Pons (tissue), 1 donor: ENCODE measurements around the gene PSENEN.
"Not testable (repeated sequence)": the region's sequence is repeated elsewhere in the genome, so short reads cannot be mapped to it uniquely, and the experiment has no call there.

Experiments
- DNase-seq: peaks from one replicate; pipeline ENCODE4 v3.0.0-alpha.2; 2016; ENCODE audit warnings: low spot score

The PSENEN gene

DNA sequence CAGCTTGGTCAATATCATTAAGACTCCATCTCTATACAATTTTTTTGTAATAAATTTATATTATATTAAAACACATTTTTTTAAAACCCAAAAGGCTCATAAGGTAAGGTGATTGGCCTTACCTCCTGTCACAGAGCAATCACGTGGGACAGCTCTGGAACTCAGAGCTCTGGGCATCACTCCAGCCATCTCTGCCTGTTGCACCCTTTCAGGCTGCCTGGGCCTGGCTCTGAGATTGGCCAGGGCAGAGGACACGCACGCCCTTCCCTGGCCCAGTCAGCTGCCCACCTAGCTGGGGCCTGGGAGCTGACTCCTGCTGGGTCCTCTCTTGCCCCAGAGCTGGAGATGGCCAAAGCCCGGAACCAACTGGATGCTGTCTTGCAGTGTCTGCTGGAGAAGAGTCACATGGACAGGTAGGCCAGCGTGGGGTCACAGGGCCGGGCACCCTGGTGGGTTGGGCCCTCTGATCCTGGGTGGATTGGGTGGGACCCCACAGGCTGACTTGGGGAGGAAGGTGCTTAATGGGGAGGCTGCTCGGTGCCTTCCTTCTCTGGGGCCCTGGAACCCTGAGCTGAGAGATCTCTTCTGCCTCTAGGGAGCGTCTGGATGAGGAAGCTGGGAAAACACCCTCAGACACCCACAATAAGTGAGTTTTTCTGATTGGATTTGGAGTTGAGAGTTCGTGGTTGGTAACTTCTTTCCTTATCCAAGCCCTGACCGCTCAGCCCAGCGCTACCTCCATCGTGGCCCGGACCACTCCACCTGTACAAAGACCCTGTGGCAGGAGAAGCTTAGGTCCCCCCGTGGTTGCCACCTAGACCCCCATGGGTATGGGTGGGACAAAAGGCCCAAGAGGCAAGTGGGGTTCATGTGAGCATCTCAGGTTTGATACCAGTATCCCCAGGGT, 6.6 kb downstream of the PSENEN start:
- no peak for DNase-seq

DNA sequence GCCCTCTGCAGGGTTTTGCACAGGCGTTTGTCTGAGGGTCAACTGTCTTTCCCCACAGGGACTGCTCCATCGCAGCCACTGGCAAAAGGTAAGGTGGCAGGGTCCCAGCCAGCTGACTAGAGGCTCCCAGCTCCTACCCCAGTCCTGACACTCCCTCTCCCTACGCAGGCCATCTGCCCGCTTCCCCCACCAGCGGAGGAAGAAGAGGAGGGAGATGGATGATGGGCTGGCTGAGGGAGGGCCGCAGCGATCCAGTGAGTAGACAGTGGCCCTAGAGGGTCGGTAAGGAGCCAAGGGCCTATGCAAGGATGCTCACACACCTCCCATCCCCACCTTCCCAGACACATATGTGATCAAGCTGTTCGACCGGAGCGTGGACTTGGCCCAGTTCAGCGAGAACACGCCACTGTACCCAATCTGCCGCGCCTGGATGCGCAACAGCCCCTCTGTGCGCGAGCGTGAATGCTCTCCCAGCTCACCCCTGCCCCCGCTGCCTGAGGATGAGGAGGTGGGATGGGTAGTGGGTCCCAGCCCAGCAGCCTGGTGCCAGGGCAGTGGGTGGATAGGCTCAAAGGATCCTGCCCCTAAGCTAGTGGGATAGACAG, 7.4 kb downstream of the PSENEN start:
- DNase-seq = no peak

DNA sequence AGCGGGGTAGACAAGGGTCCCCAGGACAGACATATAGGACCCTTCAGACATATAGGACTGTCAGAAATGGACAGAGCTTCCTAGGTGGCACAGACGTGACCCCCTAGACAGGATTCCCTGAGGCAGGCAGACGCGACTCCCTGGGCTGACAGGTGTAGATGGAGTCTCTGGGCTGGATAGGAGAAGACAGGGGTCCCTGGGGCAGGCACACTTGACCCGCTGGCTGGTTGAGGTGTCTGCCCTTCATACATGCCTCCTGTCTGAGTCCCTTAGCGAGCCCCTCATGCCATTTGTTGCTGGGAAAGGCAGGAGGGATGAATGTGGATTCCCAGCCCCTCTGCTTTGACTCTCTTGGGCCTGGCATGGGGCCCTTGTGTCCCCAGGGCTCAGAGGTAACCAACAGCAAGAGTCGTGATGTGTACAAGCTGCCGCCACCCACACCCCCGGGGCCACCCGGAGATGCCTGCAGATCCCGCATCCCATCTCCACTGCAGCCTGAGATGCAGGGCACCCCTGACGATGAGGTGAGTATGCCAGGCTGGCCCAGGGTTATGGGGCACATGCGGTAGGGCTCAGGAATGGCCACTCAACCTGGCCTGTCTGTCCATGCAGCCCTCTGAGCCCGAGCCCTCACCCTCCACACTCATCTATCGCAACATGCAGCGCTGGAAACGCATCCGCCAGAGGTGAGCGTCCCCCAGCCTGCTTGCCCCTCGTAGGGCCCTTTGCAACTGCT, 8.4 kb downstream of the PSENEN start:
- no peak for DNase-seq

DNA sequence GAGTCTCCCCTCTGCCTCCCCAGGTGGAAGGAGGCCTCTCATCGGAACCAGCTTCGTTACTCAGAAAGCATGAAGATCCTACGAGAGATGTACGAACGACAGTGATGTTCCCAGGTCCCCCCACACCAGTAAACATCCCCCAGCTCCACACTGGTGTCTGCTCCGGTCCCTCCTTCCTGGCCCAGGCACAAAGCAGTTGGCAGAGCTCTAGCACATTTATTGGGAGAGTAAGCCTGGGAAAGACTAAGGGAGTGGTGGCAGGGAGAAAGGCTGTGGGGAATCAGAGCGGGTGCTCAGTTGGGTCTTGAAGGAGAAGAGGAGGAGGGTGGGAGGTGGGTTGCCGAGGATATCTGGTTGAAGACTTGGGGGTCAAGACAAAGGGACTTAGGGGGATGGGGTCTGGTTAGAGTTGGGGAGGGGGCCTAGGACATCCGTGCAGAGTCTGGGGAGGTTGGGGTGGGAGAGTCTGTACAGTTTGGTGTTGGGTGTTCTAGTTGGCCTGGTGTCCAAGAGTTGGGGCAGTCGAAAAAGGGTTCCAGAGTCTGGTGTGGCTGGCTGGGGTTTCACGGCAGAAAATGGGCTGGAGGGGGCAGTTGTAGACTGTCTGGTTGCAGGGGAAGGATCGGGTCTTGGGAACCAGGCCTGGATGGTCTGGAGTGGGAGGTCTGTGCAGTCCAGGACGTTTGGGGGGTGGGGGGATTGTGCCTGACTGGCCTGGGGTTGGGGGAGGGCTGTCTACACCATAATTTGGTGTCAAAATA, 9.1 kb downstream of the PSENEN start:
- DNase-seq = no peak

DNA sequence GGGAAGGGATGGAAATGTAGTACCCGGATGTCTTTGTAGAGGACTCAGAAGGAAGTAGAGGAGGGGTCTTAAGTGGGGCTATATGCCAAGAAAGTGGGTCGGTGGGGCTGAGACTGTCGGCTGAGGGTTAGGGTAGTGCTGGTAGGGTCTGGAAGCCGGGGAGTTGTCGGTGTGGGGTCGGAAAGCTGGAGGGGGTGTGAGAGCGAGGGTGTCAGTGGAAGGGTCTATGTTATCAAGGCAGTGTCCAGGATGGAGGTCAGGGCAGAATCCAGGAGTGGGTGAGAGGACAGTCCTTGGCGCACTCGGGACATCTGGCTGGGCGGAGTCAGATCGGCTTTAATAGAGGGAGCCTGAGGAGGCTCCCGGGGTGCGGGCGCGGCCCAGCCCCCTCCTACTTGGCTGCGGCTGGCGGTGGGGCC, 9.7 kb downstream of the PSENEN start:
- no peak for DNase-seq

DNA sequence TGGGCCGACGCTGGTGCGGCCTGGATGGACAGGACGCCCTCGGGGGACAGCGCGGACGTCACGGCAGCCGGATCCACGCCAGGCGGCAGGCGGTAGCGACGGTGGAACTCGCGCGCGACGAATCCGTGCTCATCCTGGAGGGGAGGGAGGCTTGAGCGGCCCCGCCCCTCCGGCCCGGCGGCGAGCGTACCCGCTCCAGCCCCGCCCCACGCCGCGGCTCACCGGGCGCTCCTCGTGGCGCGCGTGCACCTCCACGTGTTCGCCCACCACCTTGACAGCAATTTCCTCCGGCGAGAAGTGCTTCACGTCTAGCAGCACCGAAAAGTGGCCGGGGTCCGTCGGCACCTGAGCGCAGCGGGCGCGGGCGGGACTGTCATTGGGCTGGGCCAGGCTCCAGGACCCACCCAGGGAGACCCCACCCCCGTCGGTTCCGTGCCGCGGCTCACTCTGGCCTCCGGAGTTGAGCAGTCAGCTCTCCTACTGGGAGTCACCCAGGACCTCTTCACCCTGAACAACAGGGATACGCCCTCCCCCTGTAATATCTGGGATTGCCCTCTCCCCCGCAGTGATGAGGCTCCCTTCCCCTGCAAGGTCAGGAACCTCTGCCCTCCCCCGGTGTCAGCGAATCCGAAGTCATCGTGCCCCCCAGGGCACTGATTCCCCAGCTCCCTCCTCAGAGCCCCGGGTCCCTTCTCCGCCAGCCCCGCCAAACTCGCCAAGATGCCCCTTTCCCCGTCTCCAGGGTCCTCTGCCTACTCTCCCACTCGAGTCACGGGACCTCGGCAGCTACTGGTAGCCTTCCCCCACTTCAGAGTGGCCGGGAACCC, 10.3 kb downstream of the PSENEN start:
- no peak for DNase-seq

DNA sequence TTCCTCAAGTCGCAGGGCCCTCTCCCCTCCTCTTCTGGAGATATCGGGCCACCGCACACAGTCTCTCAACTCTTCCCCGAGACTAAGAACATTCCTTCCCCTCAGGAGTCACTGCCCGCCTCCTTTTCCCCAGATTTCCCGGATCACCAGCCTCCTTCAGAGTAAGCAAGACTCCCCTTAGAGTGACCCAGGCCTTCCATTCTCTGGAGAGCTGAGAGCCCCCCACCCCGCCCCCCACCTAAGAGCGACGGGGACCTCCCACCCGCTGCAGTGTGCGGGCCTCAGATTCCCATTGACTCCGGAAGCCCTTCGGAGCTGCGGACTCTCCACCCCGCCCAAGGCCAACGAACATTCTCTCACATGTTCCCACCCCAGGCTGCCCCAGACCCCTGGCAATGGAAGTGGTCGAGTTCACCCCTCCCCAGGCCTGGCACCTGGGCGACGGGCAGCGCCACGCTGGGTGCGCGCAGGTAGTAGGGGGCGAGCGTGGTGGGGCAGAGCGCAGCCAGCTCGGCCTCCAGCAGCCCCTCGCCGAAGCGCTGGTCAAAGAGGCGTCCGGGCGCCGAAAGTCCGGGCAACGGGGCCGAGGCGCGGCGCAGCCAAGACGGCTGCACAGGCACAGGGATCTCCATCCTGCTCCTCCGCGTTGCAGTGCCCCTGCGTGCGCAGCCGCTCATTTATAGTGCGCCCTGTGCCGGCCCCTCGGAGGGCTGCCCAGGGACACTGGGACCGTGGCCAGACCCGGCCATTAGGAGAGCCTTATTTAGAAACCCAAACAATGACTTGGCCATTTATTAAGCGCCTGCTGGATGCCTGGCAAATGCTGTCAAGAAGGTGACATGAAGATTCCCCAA, 11.2 kb downstream of the PSENEN start, which contains the start of gene HSPB6:
Gene HSPB6 (minus strand): TSS at position 653 of the 854 bp plus-strand sequence. CDS start 21 bp downstream, at position 632.
- DNase-seq = no peak

DNA sequence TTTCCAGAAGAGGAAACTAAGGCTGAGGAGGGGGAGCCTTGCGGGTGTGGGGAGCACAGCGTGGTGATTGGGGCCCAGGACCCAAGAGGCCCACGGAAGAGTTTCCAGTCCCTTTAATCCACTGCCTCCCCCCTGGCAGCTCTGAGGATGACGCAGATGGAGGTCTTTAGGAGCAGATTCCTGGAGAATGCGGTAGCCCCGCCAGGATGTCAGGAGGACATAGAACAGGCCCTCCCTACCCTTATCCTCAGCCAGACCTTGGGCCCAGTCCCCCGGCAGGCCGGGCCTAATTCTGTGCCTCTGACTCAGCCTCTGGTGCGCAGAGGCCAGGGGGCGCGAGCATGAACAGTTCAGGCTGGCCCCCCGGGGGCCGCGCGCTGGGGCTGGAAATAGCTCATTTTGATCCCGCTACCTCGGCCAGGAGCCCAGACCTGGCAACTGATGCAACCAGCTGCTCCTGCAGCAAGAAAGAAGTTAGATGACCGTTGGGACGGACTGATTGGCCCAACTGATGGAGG, 11.8 kb downstream of the PSENEN start:
- peak; percentile 39 for DNase-seq

DNA sequence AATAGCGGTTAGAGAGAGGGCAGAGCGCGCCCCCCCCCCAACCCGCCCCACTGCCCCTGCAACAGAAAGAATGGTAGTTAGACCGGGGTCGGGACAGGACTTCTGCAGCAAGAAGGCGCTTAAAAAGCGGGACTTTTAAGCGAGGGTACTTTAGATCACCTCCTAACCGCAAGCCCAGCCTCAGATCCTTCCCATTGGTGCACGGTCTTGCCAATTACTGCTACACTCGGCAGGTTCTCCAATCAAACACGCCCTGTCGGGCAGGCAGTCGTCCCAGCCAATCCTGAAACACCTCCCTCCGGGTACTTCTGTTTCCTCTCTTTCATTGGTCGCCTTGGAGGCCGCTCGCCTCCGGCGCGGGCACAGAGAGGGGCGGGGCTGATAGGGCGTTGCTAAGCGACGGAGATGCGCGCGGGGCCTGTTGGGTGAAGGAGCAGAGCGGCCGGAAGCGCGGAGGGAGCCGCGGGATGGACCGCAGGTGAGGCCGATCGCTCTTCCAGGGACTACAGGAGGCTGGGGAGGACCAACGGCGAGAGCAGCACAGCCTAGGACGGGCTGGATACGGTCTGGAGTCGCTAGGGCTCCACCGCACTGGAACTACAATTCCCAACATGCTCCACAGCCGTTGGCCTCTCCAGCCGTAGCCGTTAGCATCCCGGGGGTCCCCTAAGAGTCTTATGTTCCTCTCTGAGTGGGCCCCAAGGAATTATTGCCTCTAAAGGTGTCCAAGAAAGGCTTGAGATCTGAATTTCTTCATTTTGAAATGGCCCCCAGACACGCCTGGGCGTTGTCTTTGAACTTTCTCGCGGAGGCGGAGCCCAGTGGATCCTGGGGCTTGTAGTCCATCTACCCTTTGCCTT, 12.5 kb downstream of the PSENEN start, which contains the start of gene PROSER3:
Gene PROSER3 (plus strand): TSS at position 428 of the 860 bp plus-strand sequence. CDS start 40 bp downstream, at position 468.
- peak; percentile 99 for DNase-seq

DNA sequence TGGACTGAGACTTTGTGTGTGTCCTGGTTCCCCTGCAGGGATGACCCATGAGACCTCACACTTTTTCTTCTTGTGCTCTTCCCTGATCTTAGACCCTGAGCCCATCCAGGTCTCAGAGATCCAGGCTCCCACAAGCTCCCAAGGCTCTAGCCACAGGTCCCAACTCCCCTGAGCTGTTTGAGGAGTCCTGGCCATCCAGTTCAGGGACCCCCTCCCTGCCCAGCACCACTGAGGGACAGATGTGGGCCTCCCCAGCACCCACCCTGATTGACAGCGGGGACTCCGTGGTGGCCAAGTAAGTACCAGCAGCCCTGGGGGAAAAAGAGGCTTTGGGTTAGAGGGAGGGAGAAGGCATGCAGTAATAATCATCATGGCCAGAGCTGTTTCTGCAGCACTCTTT, 14.2 kb downstream of the PSENEN start:
- no peak for DNase-seq

DNA sequence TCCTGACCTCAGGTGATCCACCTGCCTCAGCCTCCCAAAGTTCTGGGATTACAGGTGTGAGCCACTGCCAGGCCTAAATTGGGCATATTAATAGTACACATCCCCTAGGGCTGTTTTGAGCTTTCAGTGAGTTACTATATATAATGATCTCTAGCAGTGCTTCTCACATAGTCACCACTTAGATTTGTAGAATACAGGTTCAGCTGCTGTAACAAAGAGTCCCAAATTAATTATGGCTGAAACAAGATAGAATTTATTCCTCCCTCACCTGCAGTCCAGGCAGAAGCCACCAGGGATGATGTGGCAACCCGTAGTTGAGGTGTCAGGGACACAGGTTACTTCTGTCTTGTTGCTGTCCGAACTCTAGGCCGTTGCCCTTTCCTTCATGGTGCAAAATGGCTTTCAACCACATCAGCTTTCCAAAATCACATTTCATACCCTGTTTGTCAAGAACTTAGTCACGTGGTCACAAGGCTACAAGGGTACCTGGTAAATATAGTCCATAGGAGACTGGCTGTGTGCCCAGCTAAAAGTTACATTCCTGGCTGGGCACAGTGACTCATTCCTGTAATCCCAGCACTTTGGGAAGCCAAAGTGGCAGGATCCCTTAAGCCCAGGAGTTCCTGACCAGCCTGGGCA, 15.4 kb downstream of the PSENEN start:
- DNase-seq = no peak

DNA sequence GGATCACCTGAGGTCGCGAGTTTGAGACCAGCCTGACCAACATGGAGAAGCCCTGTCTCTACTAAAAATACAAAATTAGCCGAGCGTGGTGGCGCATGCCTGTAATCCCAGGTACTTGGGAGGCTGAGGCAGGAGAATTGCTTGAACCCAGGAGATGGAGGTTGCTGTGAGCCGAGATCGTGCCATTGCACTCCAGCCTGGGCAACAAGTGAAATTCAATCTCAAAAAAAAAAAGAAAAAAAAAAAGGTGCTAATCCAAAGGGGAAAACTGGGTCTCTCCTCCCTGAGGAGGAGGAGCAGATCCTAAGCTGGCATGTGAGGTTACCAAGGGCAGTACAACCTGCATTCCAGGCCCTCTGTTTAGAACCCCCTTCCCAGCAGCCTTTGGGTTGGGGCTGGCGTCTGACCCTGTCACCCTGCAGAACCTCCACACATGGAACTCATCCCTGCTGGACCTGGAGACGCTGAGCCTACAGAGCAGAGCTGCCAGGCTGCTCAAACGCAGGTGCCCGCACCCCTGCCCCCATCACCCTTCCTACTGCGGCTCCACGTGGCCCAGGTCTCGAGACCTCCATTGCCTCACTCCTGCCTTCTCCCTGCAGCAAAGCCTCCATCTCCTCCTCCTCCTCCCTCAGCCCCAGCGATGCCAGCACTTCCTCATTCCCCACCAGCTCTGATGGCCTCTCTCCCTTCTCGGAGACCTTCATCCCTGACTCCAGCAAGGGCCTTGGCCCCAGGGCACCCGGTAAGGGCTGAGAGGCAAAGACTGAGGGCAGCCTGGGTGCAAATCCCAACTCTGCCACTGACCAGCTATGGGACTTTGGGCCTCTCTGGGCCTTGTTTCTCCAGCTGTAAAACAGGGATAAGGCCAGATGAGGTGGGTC, 19.2 kb downstream of the PSENEN start:
- no peak for DNase-seq

DNA sequence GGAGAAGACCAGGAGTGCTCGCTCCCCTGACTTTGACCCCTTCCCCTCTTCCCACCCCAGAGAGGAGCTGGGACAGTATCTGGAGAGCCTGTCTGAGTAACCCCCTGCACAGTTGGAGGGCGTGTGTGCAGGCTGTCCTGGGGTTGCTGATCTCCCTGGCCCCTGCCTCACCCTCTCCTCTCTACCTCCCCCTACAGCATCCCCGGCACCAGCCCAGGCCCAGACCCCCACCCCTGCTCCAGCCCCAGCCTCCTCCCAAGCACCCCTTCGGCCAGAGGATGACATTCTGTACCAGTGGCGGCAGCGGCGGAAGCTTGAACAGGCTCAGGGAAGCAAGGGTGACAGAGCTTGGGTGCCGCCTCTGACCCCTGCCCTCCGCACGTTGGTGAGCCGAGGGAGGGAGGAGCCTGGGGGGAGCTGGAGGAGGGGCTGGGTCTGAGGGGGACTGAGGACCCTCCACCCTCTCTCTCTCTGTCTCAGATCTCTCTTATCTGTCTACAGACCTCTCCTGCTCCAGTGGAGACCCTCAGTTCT, 21.2 kb downstream of the PSENEN start:
- DNase-seq = no peak

DNA sequence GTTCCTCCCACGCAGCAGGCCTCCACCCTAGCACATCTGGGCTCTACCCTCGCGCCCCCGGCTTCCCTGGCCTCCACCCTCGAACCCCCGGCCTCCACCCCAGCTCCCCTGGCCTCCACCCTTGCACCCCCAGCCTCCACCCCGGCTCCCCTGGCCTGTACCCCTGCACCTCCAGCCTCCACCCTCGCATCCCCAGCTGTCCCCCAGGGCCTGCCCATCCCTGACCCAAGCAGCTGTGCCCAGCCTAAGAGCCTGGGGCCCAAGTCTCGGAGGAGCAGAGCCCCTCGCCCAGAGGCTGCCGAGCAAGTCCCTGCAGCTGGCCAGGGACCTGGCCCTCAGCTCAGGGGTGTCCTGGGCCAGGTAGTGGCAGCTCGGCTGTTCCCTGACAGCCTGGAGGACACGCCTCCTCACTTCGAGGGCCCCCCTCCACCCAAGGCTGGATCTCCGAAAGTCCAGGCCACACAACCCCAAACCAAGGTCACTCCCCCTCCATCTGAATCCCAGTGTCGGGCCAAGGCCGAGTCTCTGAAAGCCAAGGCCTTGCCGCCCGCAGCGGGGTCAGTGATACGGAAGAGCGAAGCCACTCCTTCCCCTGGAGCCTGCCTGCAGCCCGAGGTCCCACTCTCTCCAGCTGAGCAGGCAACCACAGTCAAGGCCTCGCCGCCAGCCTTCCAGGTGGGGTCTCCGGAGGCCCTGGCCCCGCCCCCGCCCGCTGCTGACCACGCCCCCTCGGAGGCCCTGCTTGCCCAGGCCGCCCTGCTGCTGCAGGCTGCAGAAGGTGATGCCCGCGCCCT, 22.0 kb downstream of the PSENEN start:
- no peak for DNase-seq

DNA sequence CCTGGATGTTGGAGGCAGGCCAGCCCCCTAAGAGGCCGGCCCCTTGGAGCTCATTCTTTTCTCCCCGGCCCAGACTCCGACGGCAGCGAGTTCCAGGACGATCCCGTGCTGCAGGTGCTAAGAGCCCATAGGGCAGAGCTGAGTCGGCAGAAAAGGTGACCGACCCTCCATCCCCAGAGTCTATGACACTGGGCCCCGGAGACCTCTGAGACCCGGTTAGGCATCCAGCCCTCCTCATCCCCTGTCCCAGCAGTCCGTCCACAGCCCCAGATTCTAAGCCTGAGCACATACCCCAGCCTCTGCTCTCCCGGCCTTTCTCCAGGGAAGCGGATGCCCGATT, 22.6 kb downstream of the PSENEN start:
- no peak for DNase-seq

DNA sequence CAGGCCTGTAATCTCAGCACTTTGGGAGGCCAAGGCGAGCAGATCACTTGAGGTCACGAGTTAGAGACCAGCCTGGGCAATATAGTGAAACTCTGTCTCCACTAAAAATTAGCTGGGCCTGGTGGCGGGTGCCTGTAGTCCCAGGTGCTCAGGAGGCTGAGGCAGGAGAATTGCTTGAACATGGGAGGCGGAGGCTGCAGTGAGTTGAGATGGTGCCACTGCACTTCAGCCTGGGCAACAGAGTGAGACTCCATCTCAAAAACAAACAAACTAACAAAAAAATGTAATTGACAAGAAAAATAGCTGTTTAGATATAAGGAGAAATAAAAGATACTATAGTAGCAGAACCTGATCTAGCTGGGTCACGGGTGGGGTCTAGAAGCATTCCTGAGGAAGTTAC, 26.9 kb downstream of the PSENEN start:
- not testable (repeated sequence) for DNase-seq
